Heart right ventricle (tissue), 16 donors: ENCODE results near the gene CCN5. TPM values are rescaled to one million over a fixed set of nuclear protein-coding genes. Genes with fewer than 3 reads are reported as not detected.

ENCODE experiments used
- ATAC-seq, 8 donors: fragments of 200-7000 bp; cut with Tn5 transposase; one replicate each; pipeline ENCODE4 v1.9.1; 2020; ENCODE audit warnings: mild to moderate bottlenecking in 8 of 8, moderate library complexity in 8 of 8, moderate number of reproducible peaks in 1 of 8
- DNase-seq, 2 donors: peaks; one replicate each; pipeline ENCODE4 v3.0.0-alpha.2; 2020
- H3K27ac ChIP-seq, 10 donors: fragments of 200-600 bp; sonication (generic) in 2 of 10; one replicate each; pipeline versions ENCODE4 v1.5.0 to v1.8.0; 2020 to 2022; ENCODE audit warnings: mild to moderate bottlenecking in 3 of 10
- H3K27me3 ChIP-seq, 7 donors: fragments of 200-600 bp; one replicate each; pipeline ENCODE4 v1.8.0; 2021 to 2022; ENCODE audit warnings: mild to moderate bottlenecking in 2 of 7
- H3K36me3 ChIP-seq, 9 donors: fragments of 200-600 bp; sonication (generic) in 1 of 9; one replicate each; pipeline versions ENCODE4 v1.5.0 to v1.8.0; 2020 to 2022; ENCODE audit warnings: mild to moderate bottlenecking in 2 of 9
- H3K4me1 ChIP-seq, 9 donors: fragments of 200-600 bp; sonication (generic) in 1 of 9; one replicate each; pipeline versions ENCODE4 v1.5.0 to v1.8.0; 2020 to 2022; ENCODE audit warnings: mild to moderate bottlenecking in 4 of 9
- H3K4me3 ChIP-seq, 10 donors: fragments of 200-600 bp; sonication (generic) in 2 of 10; one replicate each; pipeline versions ENCODE4 v1.5.0 to v1.8.0; 2020 to 2022; ENCODE audit warnings: mild to moderate bottlenecking in 7 of 10, moderate library complexity in 2 of 10
- H3K9me3 ChIP-seq, 11 donors: fragments of 200-600 bp in 10 of 11; sonication (generic) in 2 of 11; one replicate each; pipeline versions ENCODE4 v1.5.0 to v1.8.0; 2013 to 2022; ENCODE audit warnings: mild to moderate bottlenecking in 2 of 11, control low read depth in 1 of 11, moderate library complexity in 1 of 11
- CTCF ChIP-seq, 9 donors: fragments of 200-600 bp; sonication (generic) in 2 of 9; IDR thresholded peaks; one replicate each; pipeline versions ENCODE4 v1.5.0 to v1.8.0; 2021 to 2022; ENCODE audit warnings: antibody characterized with exemption in 9 of 9, mild to moderate bottlenecking in 5 of 9, moderate library complexity in 1 of 9
- WGBS, 2 donors: extraction: QIAGEN DNeasy Blood & Tissue Kit; methylation state at CpG; one replicate each; pipeline ENCODE4 v1.1.7; 2013; ENCODE audit warnings: inconsistent platforms in 1 of 2; 5-methylcytosine and 5-hydroxymethylcytosine counted together
- intact Hi-C, 10 donors: fragments of 100-400 bp; cut with DNase I; formaldehyde crosslinking; loops; one replicate each; pipeline versions ENCODE4 v1.11.1 to v1.14.2; 2022
- polyA plus RNA-seq, 2 donors: library from polyadenylated mRNA; stranded (reverse); fragments of 200-250 nt; gene quantifications; one replicate each; pipeline ENCODE4 v1.2.3, GENCODE V29; 2013
- total RNA-seq, 10 donors: library from RNA; stranded (reverse); fragmentation: NEBNext Ultra II Directional in 3 of 10; extraction: Animal tissue kit (Norgen Biotek cat#: 25700) in 3 of 10; gene quantifications; one replicate each; pipeline versions ENCODE4 v1.2.1 to v1.2.4, GENCODE V29; 2021 to 2023
- donor health status: Arrhythmogenic right ventricular cardiomyopathy.
- donor health status: ischemic (EF 13 %, LVEDD 7.1; RV severe dilation, severe dysfunction).
- donor health status: healthy with polysubstance abuse.
- donor health status: DM: no; HTN: yes; CAD: no.
- donor health status: DM: no; HTN: no; CAD: no.
- donor health status: ischemic (EF 25% LVEDD 6.9; RV normal size, moderate dysfunction).
- donor health status: ischemic (EF 25% LVEDD 5.7; RV mildly dilated, moderate dysfunction).
- donor health status: healthy.
- donor health status: DM: yes; HTN: yes; CAD: no.
- donor health status: Ischemic cardiomyopathy.
- donor health status: ischemic (EF 35%, LVEDD 5.7; RV mildly dilated, moderate dysfunction).
- donor health status: nonischemic (EF 11% LVEDD 7.7; RV severe dilation, severe dysfunction).
- donor health status: DM: yes; HTN: yes; CAD: no.
- donor health status: PGD.
- donor health status: ischemic (EF 29% LVEDD 5.4; RV normal size, mild dysfunction).
- donor health status: nonischemic (EF 23%, LVEDD 6.1; RV moderate dilation, normal function).

CCN5 gene
- total and polyA plus RNA-seq, 12 donors = 4.3 to 87.2 (median 14.5) TPM

GRCh38 chr20:44765091-44765490 is 49.9 kb downstream of the CCN5 start:
- no peak for TF ChIP-seq CTCF (IDR thresholded peaks at IDR 0.05)

GRCh38 chr20:44765701-44766347 is 50.7 kb downstream of the CCN5 start:
- H3K27me3 ChIP-seq = peaks cover 0 to 21% (median 8%) of the 10 kb centered on the region in 7 donors
- no peak for DNase-seq
- H3K27ac ChIP-seq = no peak overlapping the region
- no peak for TF ChIP-seq CTCF (IDR thresholded peaks at IDR 0.05)
- peaks cover 3 to 26% (median 12%) of the 10 kb centered on the region in 9 donors for H3K4me1 ChIP-seq
- peak in 1 of 8 donors; percentile 58 for ATAC-seq
- no peak overlapping the region for H3K4me3 ChIP-seq
- intact Hi-C loops = no loop called here
- 55 to 60% methylated on average over 7 of the region's 7 CpGs for WGBS, 2 donors
- no peaks in the 10 kb centered on the region for H3K36me3 ChIP-seq
- no peaks in the 10 kb centered on the region for H3K9me3 ChIP-seq

More at GRCh38 chr20:44765091-44765490, 49.9 kb downstream of the CCN5 start:
- WGBS, 2 donors = 67 to 68% methylated on average over 4 of the region's 4 CpGs
- ATAC-seq (no peak), DNase-seq (no peak)
- H3K27ac ChIP-seq = no peak overlapping the region
- H3K9me3 ChIP-seq = no peaks in the 10 kb centered on the region
- H3K4me3 ChIP-seq = no peak overlapping the region
- H3K27me3 ChIP-seq = peaks cover 0 to 14% (median 6%) of the 10 kb centered on the region in 7 donors
- intact Hi-C loops = no loop called here
- H3K36me3 ChIP-seq = no peaks in the 10 kb centered on the region
- peaks cover 3 to 26% (median 12%) of the 10 kb centered on the region in 9 donors for H3K4me1 ChIP-seq

GRCh38 chr20:44768256-44768655 is 53.1 kb downstream of the CCN5 start:
- Histone ChIP-seq H3K4me3 (no peak overlapping the region), H3K4me1 (peaks cover 0 to 2% (median 0%) of the 10 kb centered on the region in 9 donors), H3K27me3 (peaks cover 0 to 42% (median 19%) of the 10 kb centered on the region in 7 donors), H3K27ac (no peak overlapping the region), H3K36me3 (no peaks in the 10 kb centered on the region), H3K9me3 (no peaks in the 10 kb centered on the region)
- TF ChIP-seq CTCF (IDR thresholded peaks at IDR 0.05) = no peak
- WGBS, 2 donors = 86 to 87% methylated on average over 8 of the region's 8 CpGs
- ATAC-seq (no peak), DNase-seq (no peak)
- intact Hi-C loops = no loop called here

- Histone ChIP-seq H3K4me3 (no peak overlapping the region), H3K27me3 (peaks cover 0 to 47% (median 22%) of the 10 kb centered on the region in 7 donors), H3K36me3 (no peaks in the 10 kb centered on the region), H3K4me1 (no peaks in the 10 kb centered on the region), H3K27ac (no peak overlapping the region), H3K9me3 (no peaks in the 10 kb centered on the region)
- DNase-seq = no peak
- TF ChIP-seq CTCF (IDR thresholded peaks at IDR 0.05) = no peak
- no peak for ATAC-seq
- intact Hi-C loops = no loop called here
- 49 to 52% methylated on average over 5 of the region's 5 CpGs for WGBS, 2 donors
Observed at GRCh38 chr20:44768854-44769480, 53.8 kb downstream of the CCN5 start.
